H1 (cell line): ENCODE results near the gene KDSR. TPM values are rescaled to one million over a fixed set of nuclear protein-coding genes. Genes with fewer than 3 reads are reported as not detected.

Experiments used
- CTCF ChIA-PET: fragments of 300-600 bp; sonication (Branson Sonifier 250); formaldehyde crosslinking; loops from one replicate; lab custom pipeline; 2021; ENCODE audit not compliant: partially characterized antibody; lab: Charles Lee
- POLR2A ChIA-PET: fragments of 300-600 bp; sonication (Branson Sonifier 250); formaldehyde crosslinking; loops from one replicate; lab custom pipeline; 2021; ENCODE audit warnings: inconsistent platforms; ENCODE audit not compliant: partially characterized antibody; lab: Charles Lee
- DNase-seq, 2 experiments: peaks; one replicate each; pipeline versions ENCODE4 v3.0.0 to v3.0.0-alpha.2; 2010 to 2022; ENCODE audit warnings: low spot score in 2 of 2, low read depth in 1 of 2, mixed read lengths in 1 of 2
- FAIRE-seq: peaks from 2 replicates; lab custom pipeline; 2011; peaks lifted over from hg19 to GRCh38; lab: Jason Lieb, UNC
- H2AFZ ChIP-seq: 2 replicates; pipeline ENCODE4 v1.8.1; 2012; ENCODE audit warnings: low read length, inconsistent platforms
- H2AK5ac ChIP-seq: 2 replicates; pipeline ENCODE4 v1.6.1; 2013; ENCODE audit warnings: low read depth, low read length
- H2BK120ac ChIP-seq: replicated peaks from 2 replicates; pipeline ENCODE3; 2013; ENCODE audit warnings: low read depth, low read length, inconsistent platforms
- H2BK12ac ChIP-seq: 2 replicates; pipeline ENCODE4 v1.6.1; 2013; ENCODE audit warnings: low read depth, low read length
- H2BK15ac ChIP-seq: 2 replicates; pipeline ENCODE4 v1.6.1; 2013; ENCODE audit warnings: low read length
- H2BK20ac ChIP-seq: 2 replicates; pipeline ENCODE4 v1.6.1; 2013; ENCODE audit warnings: low read length
- H2BK5ac ChIP-seq: 2 replicates; pipeline ENCODE4 v1.6.1; 2013; ENCODE audit warnings: low read depth, low read length
- H3K14ac ChIP-seq: 2 replicates; pipeline ENCODE4 v1.6.1; 2013; ENCODE audit warnings: inconsistent platforms; ENCODE audit not compliant: insufficient read length
- H3K18ac ChIP-seq: 2 replicates; pipeline ENCODE4 v1.6.1; 2013; ENCODE audit warnings: low read length; ENCODE audit errors: extremely low read depth
- H3K23ac ChIP-seq: 2 replicates; pipeline ENCODE4 v1.6.1; 2013; ENCODE audit warnings: inconsistent platforms; ENCODE audit not compliant: insufficient read length
- H3K23me2 ChIP-seq: 2 replicates; pipeline ENCODE4 v1.6.1; 2013; ENCODE audit warnings: low read depth, low read length
- H3K27ac ChIP-seq: 2 replicates; pipeline ENCODE4 v1.6.1; 2011; ENCODE audit warnings: low read depth, low read length, inconsistent platforms
- H3K27me3 ChIP-seq, 4 experiments: replicated peaks in 1 of 4; 1 replicate in 1 of 4; 2 replicates in 3 of 4; pipeline versions ENCODE4 v1.6.1 to v1.8.1; 2011 to 2013; ENCODE audit warnings: low read length in 3 of 4, mild to moderate bottlenecking in 3 of 4, inconsistent platforms in 2 of 4, mixed read lengths in 2 of 4, moderate library complexity in 1 of 4; ENCODE audit not compliant: control insufficient read depth in 3 of 4, insufficient read depth in 3 of 4; ENCODE audit errors: extremely low read depth in 1 of 4
- H3K36me3 ChIP-seq, 4 experiments: 2 replicates each; pipeline versions ENCODE4 v1.6.1 to v1.8.1; 2011 to 2013; ENCODE audit warnings: mild to moderate bottlenecking in 4 of 4, low read length in 3 of 4, moderate library complexity in 2 of 4, control low read depth in 1 of 4, inconsistent platforms in 1 of 4; ENCODE audit not compliant: insufficient read depth in 4 of 4, control insufficient read depth in 2 of 4
- H3K4ac ChIP-seq: replicated peaks from 2 replicates; pipeline ENCODE3; 2013; ENCODE audit warnings: low read length, low read depth, mixed read lengths, inconsistent platforms; ENCODE audit not compliant: insufficient read length
- H3K4me1 ChIP-seq, 4 experiments: replicated peaks in 1 of 4; 1 replicate in 1 of 4; 2 replicates in 3 of 4; pipeline versions ENCODE4 v1.6.1 to v1.8.1; 2011 to 2013; ENCODE audit warnings: low read length in 3 of 4, inconsistent platforms in 2 of 4, mixed read lengths in 1 of 4; ENCODE audit not compliant: insufficient read depth in 4 of 4, control insufficient read depth in 3 of 4
- H3K4me2 ChIP-seq, 2 experiments: 2 replicates each; pipeline versions ENCODE4 v1.6.1 to v1.8.1; 2011 to 2013; ENCODE audit warnings: low read depth in 2 of 2, low read length in 2 of 2, control low read depth in 1 of 2, inconsistent platforms in 1 of 2, mild to moderate bottlenecking in 1 of 2; ENCODE audit not compliant: insufficient read depth in 1 of 2
- H3K4me3 ChIP-seq, 4 experiments: fragments of 200-600, 300-600 bp in 1 of 4; sonication (generic), shearing (Covaris generic), sonication (Bioruptor Twin) in 1 of 4; 2 replicates each; pipeline versions ENCODE4 v1.5.1 to v1.8.1; 2011 to 2016; ENCODE audit warnings: low read length in 4 of 4, low read depth in 3 of 4, control low read depth in 2 of 4, inconsistent platforms in 2 of 4, mild to moderate bottlenecking in 2 of 4, mixed read lengths in 1 of 4, moderate library complexity in 1 of 4; ENCODE audit not compliant: insufficient read depth in 2 of 4; ENCODE audit errors: extremely low read depth in 1 of 4
- H3K56ac ChIP-seq: replicated peaks from 2 replicates; pipeline ENCODE3; 2013; ENCODE audit warnings: low read depth, mild to moderate bottlenecking, mixed read lengths, low read length, inconsistent platforms; ENCODE audit not compliant: insufficient read length
- H3K79me1 ChIP-seq: 2 replicates; pipeline ENCODE4 v1.6.1; 2013; ENCODE audit warnings: low read depth, low read length, control low read depth
- H3K79me2 ChIP-seq, 2 experiments: 2 replicates each; pipeline versions ENCODE4 v1.6.1 to v1.8.1; 2012 to 2013; ENCODE audit warnings: low read length in 2 of 2, mild to moderate bottlenecking in 2 of 2, inconsistent platforms in 1 of 2; ENCODE audit not compliant: insufficient read depth in 2 of 2, control insufficient read depth in 1 of 2
- H3K9ac ChIP-seq, 4 experiments: replicated peaks in 1 of 4; 1 replicate in 1 of 4; 2 replicates in 3 of 4; pipeline versions ENCODE4 v1.6.1 to v1.8.1; 2011 to 2013; ENCODE audit warnings: low read depth in 3 of 4, low read length in 3 of 4, control low read depth in 2 of 4, mild to moderate bottlenecking in 2 of 4, moderate library complexity in 2 of 4, inconsistent platforms in 1 of 4; ENCODE audit errors: extremely low read depth in 1 of 4
- H3K9me3 ChIP-seq, 2 experiments: 2 replicates each; pipeline versions ENCODE4 v1.6.1 to v1.8.1; 2012 to 2013; ENCODE audit warnings: mild to moderate bottlenecking in 2 of 2, moderate library complexity in 2 of 2, control low read depth in 1 of 2, inconsistent platforms in 1 of 2, low read depth in 1 of 2, low read length in 1 of 2, mixed read lengths in 1 of 2; ENCODE audit not compliant: insufficient read depth in 2 of 2
- H4K20me1 ChIP-seq, 2 experiments: replicated peaks in 1 of 2; 2 replicates each; pipeline versions ENCODE3 to v1.8.1; 2011 to 2013; ENCODE audit warnings: inconsistent platforms in 2 of 2, low read length in 2 of 2, mild to moderate bottlenecking in 1 of 2; ENCODE audit not compliant: insufficient read depth in 2 of 2, control insufficient read depth in 1 of 2
- H4K5ac ChIP-seq: 2 replicates; pipeline ENCODE4 v1.6.1; 2013; ENCODE audit warnings: low read length, low read depth, mixed read lengths, inconsistent platforms; ENCODE audit not compliant: insufficient read length
- H4K8ac ChIP-seq: 2 replicates; pipeline ENCODE4 v1.8.0; 2013; ENCODE audit warnings: mild to moderate bottlenecking, moderate library complexity, low read length, inconsistent platforms; ENCODE audit not compliant: insufficient read depth; ENCODE audit errors: extremely low read depth
- H4K91ac ChIP-seq: replicated peaks from 2 replicates; pipeline ENCODE3; 2013; ENCODE audit warnings: low read length, mixed read lengths, inconsistent platforms; ENCODE audit not compliant: insufficient read length
- ASH2L ChIP-seq: fragments of 200-600, 300-600 bp; sonication (generic); IDR thresholded peaks from one replicate; pipeline ENCODE4 v1.7.1; 2017; ENCODE audit warnings: low read length
- BACH1 ChIP-seq: IDR thresholded peaks from 2 replicates; pipeline ENCODE4 v1.6.1; 2012; ENCODE audit warnings: low read length, improper control_type of control experiment
- BRCA1 ChIP-seq: IDR thresholded peaks from 2 replicates; pipeline ENCODE4 v1.6.1; 2012; ENCODE audit warnings: low read depth, low read length, improper control_type of control experiment
- CTBP2 ChIP-seq: IDR thresholded peaks from 2 replicates; pipeline ENCODE4 v1.7.0; 2011; ENCODE audit warnings: borderline replicate concordance, mild to moderate bottlenecking, moderate library complexity, mixed read lengths, low read length; ENCODE audit not compliant: insufficient read depth, insufficient read length
- EZH2 ChIP-seq: fragments of 200-600 bp; sonication (generic); IDR thresholded peaks from 2 replicates; pipeline ENCODE4 v1.7.1; 2012; ENCODE audit warnings: low read depth, mild to moderate bottlenecking, moderate library complexity, low read length, inconsistent platforms; ENCODE audit not compliant: severe bottlenecking
- HDAC6 ChIP-seq: IDR thresholded peaks from one replicate; pipeline ENCODE4 v1.7.1; 2012; ENCODE audit warnings: low read depth, mild to moderate bottlenecking, inconsistent platforms, low read length, moderate library complexity
- KDM1A ChIP-seq: fragments of 200-600, 300-600 bp; sonication (generic); IDR thresholded peaks from 2 replicates; pipeline ENCODE4 v1.7.1; 2016; ENCODE audit warnings: mild to moderate bottlenecking, low read length, borderline replicate concordance
- KDM4A ChIP-seq: IDR thresholded peaks from one replicate; pipeline ENCODE4 v1.7.1; 2012; ENCODE audit warnings: low read depth, mild to moderate bottlenecking, moderate library complexity, low read length, inconsistent platforms; ENCODE audit not compliant: severe bottlenecking
- POLR2A ChIP-seq, 2 experiments: IDR thresholded peaks; 1 replicate in 1 of 2; 2 replicates in 1 of 2; pipeline ENCODE4 v1.6.1; 2011; ENCODE audit warnings: low read depth in 2 of 2, low read length in 2 of 2, mild to moderate bottlenecking in 2 of 2; ENCODE audit errors: control extremely low read depth in 1 of 2
- POLR2AphosphoS5 ChIP-seq: IDR thresholded peaks from 2 replicates; pipeline ENCODE4 v1.6.1; 2011; ENCODE audit warnings: low read depth, low read length
- SAP30 ChIP-seq: fragments of 300-600 bp; sonication (generic); IDR thresholded peaks from 2 replicates; pipeline ENCODE4 v1.7.1; 2012; ENCODE audit warnings: low read length, moderate library complexity, mild to moderate bottlenecking, inconsistent platforms; ENCODE audit not compliant: insufficient read depth, insufficient replicate concordance
- SIRT6 ChIP-seq: IDR thresholded peaks from one replicate; pipeline ENCODE4 v1.7.1; 2012; ENCODE audit warnings: low read length, inconsistent platforms
- SP4 ChIP-seq: IDR thresholded peaks from 2 replicates; pipeline ENCODE4 v1.6.1; 2012; ENCODE audit warnings: low read length, inconsistent platforms
- SRF ChIP-seq: IDR thresholded peaks from 2 replicates; pipeline ENCODE4 v1.6.1; 2011; ENCODE audit warnings: mild to moderate bottlenecking, low read depth, low read length, moderate library complexity
- TBP ChIP-seq: IDR thresholded peaks from 2 replicates; pipeline ENCODE4 v1.6.1; 2011; ENCODE audit warnings: low read depth, low read length, improper control_type of control experiment
- YY1 ChIP-seq: IDR thresholded peaks from 2 replicates; pipeline ENCODE4 v1.6.1; 2011; ENCODE audit warnings: low read depth, mild to moderate bottlenecking, low read length
- WGBS, 2 experiments: shearing (Covaris generic) in 1 of 2; methylation state at CpG; one replicate each; pipeline versions ENCODE4 v1.1.6 to v1.1.7; 2013 to 2015; ENCODE audit warnings: low lambda C conversion rate in 2 of 2, mixed read lengths in 2 of 2, inconsistent platforms in 1 of 2, low coverage in 1 of 2, missing lambda C conversion rate in 1 of 2; ENCODE audit not compliant: insufficient replicate concordance in 2 of 2, insufficient coverage in 1 of 2, insufficient read length in 1 of 2; ENCODE audit errors: extremely low coverage in 1 of 2, missing lambda C conversion rate in 1 of 2; 5-methylcytosine and 5-hydroxymethylcytosine counted together
- polyA plus RNA-seq, 7 experiments: library from polyadenylated mRNA; depleted of rRNA in 3 of 7; stranded (reverse) in 5 of 7; unstranded in 2 of 7; fragments of >200 nt in 5 of 7; fragments of 200-250 nt in 2 of 7; gene quantifications; 1 replicate in 5 of 7; 2 replicates in 1 of 7; 4 replicates in 1 of 7; pipeline versions ENCODE4 v1.2.1 to v1.2.3, GENCODE V29; 2011 to 2013; ENCODE audit warnings: missing spikeins in 2 of 7, mixed read lengths in 2 of 7
- total RNA-seq: library from RNA; stranded (reverse); fragmentation: NEBNext Ultra II Directional; extraction: Animal tissue kit (Norgen Biotek cat#: 25700); gene quantifications from 2 replicates; pipeline ENCODE4 v1.2.1, GENCODE V29; 2021

The KDSR gene
- total and polyA plus RNA-seq, 2 of the 8 experiments (the other 6 are each of a cell fraction or from before 2014, with no cell fraction given), result 12.4 to 50.5 TPM

DNA sequence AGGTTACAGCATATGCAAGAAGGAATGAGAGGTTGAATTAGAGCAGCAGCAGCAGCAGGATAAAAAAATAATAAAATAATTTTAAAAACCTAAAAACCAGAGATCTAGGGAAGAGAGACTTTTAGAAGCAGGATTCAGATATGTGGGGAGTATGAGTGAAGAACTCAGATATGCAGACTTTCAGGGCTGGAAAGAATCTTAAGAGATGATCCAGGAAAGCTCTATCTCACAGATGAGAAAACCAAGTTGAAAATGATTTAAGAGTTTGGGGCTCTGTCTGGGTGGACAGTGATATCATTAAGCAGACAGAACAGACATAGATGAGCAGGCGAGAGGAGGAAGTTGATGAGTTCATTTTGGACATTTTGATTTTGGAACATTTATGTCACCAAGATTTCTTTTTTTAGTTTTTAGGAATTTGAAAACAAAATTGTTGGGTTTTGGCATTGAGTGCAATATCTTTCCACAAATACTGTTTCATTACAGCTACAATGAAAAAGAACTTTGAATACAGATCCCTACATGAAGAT is 79.2 kb downstream of the KDSR start:
- H3K4me1 ChIP-seq, result peaks cover 0 to 3% (median 2%) of the 10 kb centered on the region in 4 experiments; a peak in 4 of 7 replicates
- no peak overlapping the region for H3K56ac ChIP-seq
- H3K79me2 ChIP-seq, result no peaks in the 10 kb centered on the region
- no peaks in the 10 kb centered on the region for H3K9me3 ChIP-seq
- H2BK12ac ChIP-seq, result no peak overlapping the region
- H3K23ac ChIP-seq, result no peak overlapping the region
- H2BK15ac ChIP-seq, result no peak overlapping the region
- ChIA-PET POLR2A (no interaction called here), CTCF (interaction anchor here (0.8 to 1.4 kb wide), 3 partner anchors 11 to 35 kb away, joined by 3 read pairs; no protein-coding TSS in a partner anchor)
- H4K91ac ChIP-seq, result no peak overlapping the region
- no peak overlapping the region for H3K14ac ChIP-seq
- H3K4me2 ChIP-seq, result no peak overlapping the region
- H3K79me1 ChIP-seq, result no peaks in the 10 kb centered on the region
- H2BK120ac ChIP-seq, result no peak overlapping the region
- no peak overlapping the region for H2AK5ac ChIP-seq
- H2BK20ac ChIP-seq, result no peak overlapping the region
- H2BK5ac ChIP-seq, result no peak overlapping the region
- no peak overlapping the region for H4K5ac ChIP-seq
- no peaks in the 10 kb centered on the region for H4K20me1 ChIP-seq
- H3K4me3 ChIP-seq, result no peak overlapping the region
- H3K4ac ChIP-seq, result no peak overlapping the region
- no peak overlapping the region for H3K9ac ChIP-seq
- H4K8ac ChIP-seq, result no peak overlapping the region
- WGBS, 2 experiments, result 92% methylated on average over 1 of the region's 1 CpG; no CpG with 5 or more reads in 1 of the 2 experiments
- FAIRE-seq, result no peak
- no peak overlapping the region for H2AFZ ChIP-seq
- no peak for DNase-seq
- no peak overlapping the region for H3K18ac ChIP-seq
- no peak overlapping the region for H3K27ac ChIP-seq
- no peaks in the 10 kb centered on the region for H3K27me3 ChIP-seq
- H3K36me3 ChIP-seq, result no peaks in the 10 kb centered on the region
- H3K23me2 ChIP-seq, result no peaks in the 10 kb centered on the region
- TF ChIP-seq EZH2 (no peak), ASH2L (no peak), SP4 (no peak), SIRT6 (no peak), KDM1A (no peak), BACH1 (no peak), POLR2AphosphoS5 (no peak), YY1 (no peak), CTBP2 (no peak), POLR2A (IDR thresholded peaks at IDR 0.05; ENCODE audit: control extremely low read depth in 1 of 2, low read depth in 2 of 2, low read length in 2 of 2) (no peak), SAP30 (no peak), SRF (no peak), HDAC6 (no peak), BRCA1 (no peak), TBP (no peak), KDM4A (no peak)
